ENCODE results near the gene CREB3L4.
"Not testable (repeated sequence)": the region's sequence is repeated elsewhere in the genome, so short reads cannot be mapped to it uniquely, and the experiment has no call there.

Gene CREB3L4

GRCh38 chr1:153985941-153986761 lies 18.4 kb downstream of the CREB3L4 start, which contains the start of gene RAB13:
TSS of gene RAB13 (minus strand) at chr1:153986339. CDS start at chr1:153986236, 103 bp downstream.
- DNase-seq, result no peak

GRCh38 chr1:153987621-153988020 lies 19.9 kb downstream of the CREB3L4 start:
- DNase-seq, result no peak

- peak; percentile 90 for DNase-seq
These were observed 22.9 kb downstream of the CREB3L4 start, which contains the start of gene RPS27 for GRCh38 chr1:153990468-153991150. TSS of gene RPS27 (plus strand) at chr1:153990762. CDS start at chr1:153990797, 35 bp downstream.

- DNase-seq, result no peak
These were observed 23.5 kb downstream of the CREB3L4 start for GRCh38 chr1:153991151-153991630.

- DNase-seq, result no peak
These were observed 24.1 kb downstream of the CREB3L4 start for GRCh38 chr1:153991806-153992205.

- DNase-seq, result no peak
These were observed 27.5 kb downstream of the CREB3L4 start for GRCh38 chr1:153995202-153995601.

- no peak for DNase-seq
These were observed 27.9 kb downstream of the CREB3L4 start for GRCh38 chr1:153995640-153996039.

GRCh38 chr1:153996882-153997281 lies 29.2 kb downstream of the CREB3L4 start:
- DNase-seq, result not testable (repeated sequence)

- DNase-seq, result no peak
These were observed 32.7 kb downstream of the CREB3L4 start for GRCh38 chr1:154000420-154000819.

- DNase-seq, result no peak
These were observed 38.4 kb downstream of the CREB3L4 start for GRCh38 chr1:154006136-154006535.

- no peak for DNase-seq
These were observed 44.4 kb downstream of the CREB3L4 start for GRCh38 chr1:154012129-154012528.

- not testable (repeated sequence) for DNase-seq
These were observed 44.8 kb downstream of the CREB3L4 start for GRCh38 chr1:154012543-154012942.

GRCh38 chr1:154014154-154014907 lies 46.6 kb downstream of the CREB3L4 start:
- DNase-seq, result no peak

GRCh38 chr1:154019269-154019668 lies 51.6 kb downstream of the CREB3L4 start:
- no peak for DNase-seq

- no peak for DNase-seq
These were observed 52.2 kb downstream of the CREB3L4 start for GRCh38 chr1:154019940-154020339.
